Eye (tissue), 1 donor: ENCODE measurements around the gene TAOK3.

Experiments used
- DNase-seq: peaks from one replicate; pipeline ENCODE4 v3.0.0-alpha.2; 2015

The TAOK3 gene

DNA sequence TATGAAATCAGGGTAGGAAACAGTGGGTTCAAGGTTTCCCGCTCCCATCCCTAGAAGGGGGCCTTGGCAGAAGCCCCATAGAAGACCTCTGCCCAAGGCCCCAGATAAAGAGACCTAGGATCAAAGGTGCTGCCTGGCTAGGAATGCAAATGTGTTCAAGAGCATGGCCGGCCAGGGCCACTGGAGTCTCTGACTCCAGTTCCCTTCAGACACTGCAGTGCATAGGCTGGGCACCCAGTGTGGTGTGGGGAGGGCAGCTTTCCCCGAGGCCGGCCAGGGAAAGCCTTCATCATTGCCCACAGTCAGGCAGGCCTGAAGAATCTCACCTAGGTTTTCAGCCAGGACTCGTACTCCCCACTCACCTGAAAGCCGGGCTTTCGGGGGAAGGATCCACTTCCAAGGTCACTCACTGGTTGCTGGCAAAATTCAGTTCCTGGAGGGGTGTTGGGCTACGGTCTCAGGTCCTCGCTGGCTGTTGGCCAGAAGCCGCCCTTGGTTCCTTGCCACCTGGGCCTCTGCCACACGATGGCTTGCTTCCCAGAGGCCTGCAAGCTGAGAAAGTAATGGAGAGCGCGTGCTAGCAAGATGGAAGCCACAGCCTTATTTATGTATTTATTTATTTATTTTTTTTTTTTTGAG is 246.5 kb downstream of the TAOK3 start:
- no peak for DNase-seq

DNA sequence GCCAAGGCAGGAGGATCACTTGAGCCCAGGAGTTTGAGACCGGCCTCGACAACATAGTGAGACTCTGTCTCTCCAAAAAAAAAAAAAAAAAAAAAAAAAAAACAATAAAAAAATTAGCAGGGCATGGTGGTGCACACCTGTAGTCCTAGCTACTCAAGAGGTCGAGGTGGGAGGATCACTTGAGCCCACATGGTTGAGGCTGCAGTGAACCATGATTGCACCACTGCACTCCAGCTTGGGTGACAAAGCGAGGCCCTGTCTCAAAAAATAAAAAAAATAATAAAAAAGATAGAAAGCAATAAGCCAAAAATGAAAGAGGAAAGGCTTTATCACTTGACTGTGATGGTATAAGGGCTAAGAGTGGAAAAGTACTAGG is 247.0 kb downstream of the TAOK3 start:
- no peak for DNase-seq

DNA sequence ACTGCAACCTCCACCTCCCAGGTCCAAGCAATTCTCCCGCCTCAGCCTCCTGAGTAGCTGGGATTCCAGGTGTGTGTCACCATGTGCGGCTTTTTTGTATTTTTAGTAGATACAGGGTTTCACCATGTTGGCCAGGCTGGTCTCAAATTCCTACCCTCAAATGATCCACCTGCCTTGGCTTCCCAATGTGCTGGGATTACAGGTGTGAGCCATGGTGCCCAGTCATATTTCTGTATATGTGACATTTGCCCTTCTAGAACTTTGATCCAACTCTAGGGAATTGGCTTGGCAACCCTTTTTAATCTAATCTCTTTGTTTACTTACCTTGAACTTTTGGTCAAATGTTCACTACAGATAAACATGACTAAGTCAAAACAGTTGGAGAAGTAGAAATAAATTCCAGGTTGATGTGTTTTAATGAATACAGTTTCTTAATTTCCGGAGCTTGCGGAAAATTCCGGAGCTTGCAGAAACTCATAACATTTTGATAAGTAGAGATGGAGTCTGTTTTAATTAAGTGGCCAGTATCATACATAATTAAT is 248.3 kb downstream of the TAOK3 start:
- no peak for DNase-seq

DNA sequence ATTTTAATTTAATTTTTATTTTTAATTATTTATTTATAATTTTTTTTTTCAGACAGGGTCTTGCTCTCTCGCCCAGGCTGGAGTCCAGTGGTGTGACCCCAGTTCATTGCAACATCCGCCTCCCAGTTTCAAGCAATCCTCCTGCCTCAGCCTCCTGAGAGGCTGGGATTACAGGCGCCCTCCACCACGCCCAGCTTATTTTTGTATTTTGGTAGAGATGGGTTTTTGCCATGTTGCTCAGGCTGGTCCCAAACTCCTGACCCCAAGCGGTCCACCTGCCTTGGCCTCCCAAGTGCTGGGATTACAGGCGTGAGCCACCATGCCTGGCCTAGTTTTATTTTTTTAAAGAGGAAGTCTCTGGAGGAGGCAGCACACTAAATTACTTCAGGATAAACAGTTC is 250.4 kb downstream of the TAOK3 start:
- DNase-seq = no peak

DNA sequence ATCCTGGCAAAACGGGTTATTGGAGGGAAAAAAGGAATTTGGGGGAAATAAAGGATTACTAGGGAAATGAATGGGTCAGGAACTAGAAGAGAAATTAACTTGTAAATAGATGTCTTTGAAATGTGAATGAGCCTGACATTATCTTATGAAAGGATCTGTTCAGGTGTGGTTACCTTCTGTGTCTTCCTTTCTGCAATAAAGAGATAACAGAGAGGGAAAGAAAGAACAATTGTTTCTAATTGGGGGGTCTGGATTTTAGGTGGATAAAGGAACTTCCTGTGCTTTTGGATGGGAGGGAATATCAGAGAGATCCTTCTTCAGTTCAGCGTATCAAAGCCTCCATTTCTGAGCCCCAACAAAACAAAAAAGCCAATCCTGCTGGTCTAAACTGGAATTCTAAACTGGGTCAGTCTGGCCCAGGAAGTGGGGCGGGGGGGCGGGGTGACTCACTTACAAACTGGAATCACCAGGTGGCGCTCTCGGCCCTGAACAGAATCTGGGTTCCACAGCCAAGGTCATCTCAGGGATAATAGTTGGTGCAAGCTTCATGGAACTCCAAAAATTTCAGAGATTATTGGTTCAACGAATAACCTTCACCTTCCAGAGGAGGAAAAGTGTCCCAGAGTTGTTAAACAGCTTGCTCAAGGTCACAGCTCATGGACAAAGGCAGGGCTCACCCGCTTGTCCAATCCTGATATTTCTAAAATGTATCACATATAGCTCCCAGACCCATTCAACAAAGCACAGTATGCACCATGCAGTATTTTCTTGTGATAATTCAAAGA is 251.9 kb downstream of the TAOK3 start:
- DNase-seq = peak; percentile 90

DNA sequence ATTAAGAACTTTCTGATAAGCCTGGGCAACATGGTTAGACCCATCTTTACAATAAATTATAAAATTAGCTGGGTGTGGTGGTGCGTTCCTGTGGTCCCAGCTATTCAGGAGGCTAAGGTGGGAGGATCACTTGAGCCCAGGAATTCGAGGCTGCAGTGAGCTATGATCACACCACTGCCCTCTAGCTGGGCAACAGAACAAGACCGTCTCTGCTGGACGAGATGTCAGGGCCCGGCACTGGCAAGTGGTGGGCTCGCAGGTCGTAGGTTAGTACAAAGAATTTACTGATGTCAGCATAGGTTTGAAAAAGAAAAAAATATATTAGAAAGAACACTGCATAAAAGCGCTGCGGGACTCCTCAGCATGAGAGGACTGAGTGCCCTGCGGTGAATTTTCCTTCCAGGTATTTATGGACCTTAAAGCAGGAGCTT is 253.2 kb downstream of the TAOK3 start:
- DNase-seq = no peak

DNA sequence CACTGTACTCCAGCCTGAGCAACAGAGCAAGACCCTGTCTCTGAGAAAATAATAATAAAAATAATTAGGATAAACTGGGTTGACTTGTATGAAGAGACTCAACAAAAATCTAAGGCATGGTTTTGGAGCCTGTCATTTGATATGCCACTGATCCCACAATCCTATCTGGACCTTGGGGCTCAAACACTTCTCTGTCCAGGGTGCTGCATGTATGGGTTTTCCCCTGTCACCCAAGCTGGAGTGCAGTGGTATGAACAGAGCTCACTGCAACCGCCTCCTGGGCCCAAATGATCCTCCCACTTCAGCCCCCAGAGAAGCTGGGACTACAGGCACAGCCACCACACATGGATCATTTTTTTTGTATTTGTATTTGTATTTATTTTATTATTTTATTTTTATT is 263.6 kb downstream of the TAOK3 start:
- DNase-seq = no peak

DNA sequence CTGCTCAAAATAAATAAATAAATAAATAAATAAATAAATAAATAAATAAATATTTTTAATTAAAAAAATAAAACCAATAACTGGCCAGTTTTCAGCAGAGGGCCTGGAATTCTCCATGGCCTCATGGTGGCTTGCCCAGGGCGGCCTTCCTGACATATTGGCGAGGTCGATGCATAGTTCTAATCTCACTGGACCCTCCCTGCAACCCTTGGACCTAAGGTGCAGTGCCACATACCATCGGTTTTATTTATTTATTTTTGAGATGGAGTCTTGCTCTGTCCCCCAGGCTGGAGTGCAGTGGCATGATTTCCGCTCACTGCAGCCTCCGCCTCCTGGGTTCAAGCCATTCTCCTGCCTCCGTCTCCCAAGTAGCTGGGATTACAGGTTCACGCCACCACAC is 265.0 kb downstream of the TAOK3 start:
- DNase-seq = no peak

DNA sequence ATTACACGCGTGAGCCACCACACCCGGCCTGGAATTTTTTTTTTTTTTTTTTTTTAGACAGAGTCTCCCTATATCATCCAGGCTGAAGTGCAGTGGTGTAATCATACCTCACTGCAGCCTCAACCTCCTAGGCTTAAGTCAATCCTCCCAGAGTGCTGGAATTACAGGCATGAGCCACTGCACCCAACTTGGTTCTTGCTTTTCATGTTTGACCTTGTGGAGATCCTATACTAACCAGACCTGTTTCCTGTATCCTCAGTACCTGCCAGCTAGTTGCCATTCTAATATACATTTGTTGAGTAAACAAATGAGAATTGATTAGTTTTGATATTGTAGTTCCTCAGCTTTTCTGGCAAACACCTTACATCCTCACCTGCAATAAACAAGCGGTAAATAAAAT is 265.7 kb downstream of the TAOK3 start:
- no peak for DNase-seq

DNA sequence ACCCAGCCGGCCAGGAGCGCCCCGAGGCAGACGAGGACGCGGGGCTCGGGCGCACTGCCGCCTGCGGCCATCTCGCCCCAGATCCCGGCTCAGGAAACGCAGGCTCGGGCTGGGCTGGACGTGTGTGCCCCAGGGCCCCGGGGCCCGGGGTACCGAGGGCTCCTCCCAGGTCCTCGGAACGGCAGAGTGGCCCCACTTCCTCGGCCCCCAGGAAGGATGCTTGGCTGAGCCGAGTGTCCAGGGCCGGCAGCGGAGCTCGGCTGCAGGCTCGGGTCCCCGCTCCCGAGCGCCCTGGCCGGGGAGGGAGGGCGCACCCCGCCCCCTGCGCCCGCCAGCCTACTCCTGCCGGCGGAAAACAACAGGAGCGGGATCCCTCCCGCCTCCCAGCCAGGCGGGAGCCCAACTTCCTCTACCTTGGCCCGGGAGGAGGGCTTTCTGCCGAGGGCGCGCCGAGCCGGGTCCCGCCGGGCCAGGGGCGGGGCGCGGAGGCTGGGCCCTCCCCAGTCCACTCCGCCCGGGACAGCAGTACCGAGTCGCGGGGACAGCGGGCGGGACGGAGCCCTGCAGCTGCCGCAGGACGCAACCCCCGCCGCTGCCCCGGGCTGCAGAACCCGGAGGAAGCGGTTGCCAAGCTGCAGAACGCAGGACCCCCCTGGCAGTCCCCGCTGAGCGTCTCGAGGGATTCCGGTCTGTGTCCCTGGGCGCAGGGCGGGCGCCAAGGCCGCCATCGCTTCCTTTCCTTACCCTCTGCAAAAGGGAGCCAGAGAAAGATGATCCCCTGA is 268.9 kb downstream of the TAOK3 start, which contains the start of gene VSIG10:
TSS of gene VSIG10 (minus strand) at position 411 of the 782 bp plus-strand sequence. CDS start at position 71, 340 bp downstream.
- peak; percentile 82 for DNase-seq

DNA sequence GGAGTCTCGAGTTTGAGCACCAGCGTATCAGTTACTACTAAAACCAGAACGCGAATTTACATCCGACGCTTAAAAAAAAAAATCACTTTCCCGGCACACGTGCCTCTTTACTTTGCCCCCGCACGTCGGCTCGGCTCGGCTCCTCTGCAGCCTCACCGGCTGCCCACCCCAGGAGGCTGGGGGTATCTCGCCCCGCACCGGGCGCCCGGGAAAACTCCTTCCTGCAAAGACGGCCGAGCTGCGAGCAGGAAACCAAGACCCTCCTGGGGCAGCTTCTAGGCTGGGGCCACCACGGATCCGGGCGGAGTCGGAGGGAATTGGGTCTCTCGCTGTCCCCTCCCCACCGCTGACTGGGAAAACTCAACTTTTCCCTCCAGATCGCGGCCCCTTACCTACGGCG is 269.5 kb downstream of the TAOK3 start:
- DNase-seq = no peak

DNA sequence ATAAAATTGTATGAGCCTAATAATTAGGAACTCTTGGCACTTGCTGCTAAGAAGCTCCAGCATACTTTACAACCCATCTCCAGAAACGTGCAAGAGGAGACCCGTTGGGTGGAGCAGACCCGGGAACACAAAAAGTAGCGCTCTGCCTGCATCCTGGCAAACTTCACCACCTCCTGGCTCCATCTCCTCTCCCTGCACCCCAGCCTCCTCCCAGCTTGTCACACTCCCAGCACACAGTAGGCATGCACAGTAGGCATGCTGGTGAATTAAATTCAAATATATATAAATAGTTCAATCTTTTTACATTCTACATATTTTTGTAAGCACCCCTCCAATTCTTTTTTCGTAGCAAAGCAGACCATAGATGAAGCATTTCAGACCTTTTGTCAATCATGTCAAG is 270.1 kb downstream of the TAOK3 start:
- DNase-seq = peak; percentile 8

DNA sequence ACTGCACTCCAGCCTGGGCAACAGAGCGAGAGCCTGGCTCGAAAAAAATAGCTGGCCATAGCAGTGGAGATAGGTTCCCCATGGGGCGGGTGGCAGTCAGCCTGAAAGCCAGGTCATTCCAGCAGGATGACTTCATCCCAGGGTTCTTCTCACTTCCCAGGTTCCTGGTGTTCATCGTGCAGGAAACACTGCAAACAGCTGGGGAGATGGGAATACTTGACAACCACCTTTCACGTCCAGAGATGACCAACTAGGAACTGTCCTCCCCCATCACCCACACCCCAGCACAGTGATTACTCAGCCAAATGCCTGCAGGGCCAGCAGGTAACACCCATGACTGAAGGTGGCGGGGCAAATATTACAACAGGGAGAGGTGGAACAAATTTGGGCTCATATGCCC is 270.6 kb downstream of the TAOK3 start:
- DNase-seq = no peak

DNA sequence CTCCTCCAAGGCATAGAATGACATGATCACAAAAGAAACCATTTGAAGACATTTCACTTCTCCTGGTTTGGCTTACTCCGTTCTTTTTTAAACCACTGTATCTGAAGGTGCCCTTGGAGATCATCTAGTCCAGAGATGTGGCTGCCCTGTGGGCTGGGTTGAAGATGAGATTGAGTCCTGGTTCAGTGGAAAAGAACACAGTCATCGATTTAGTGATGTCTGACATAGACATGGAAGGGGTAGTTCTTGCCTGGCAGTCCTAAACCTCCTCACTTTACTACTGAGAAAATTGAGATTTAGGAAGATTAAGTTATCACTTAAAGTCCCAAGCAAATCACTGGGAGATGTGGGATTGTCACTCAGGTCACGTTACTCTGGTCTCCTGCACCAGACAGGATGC is 271.7 kb downstream of the TAOK3 start:
- DNase-seq = no peak
